NB4 (cell line): ENCODE measurements around the gene RNF182.
"Not testable (repeated sequence)": the region's sequence is repeated elsewhere in the genome, so short reads cannot be mapped to it uniquely, and the experiment has no call there.

Experiments
- MAX ChIP-seq: IDR thresholded peaks from 2 replicates; pipeline ENCODE4 v1.6.1; 2011; ENCODE audit warnings: low read depth, low read length
- MYC ChIP-seq: IDR thresholded peaks from 2 replicates; pipeline ENCODE4 v1.6.1; 2011; ENCODE audit warnings: low read depth, low read length
- POLR2A ChIP-seq: IDR thresholded peaks from 2 replicates; pipeline ENCODE4 v1.6.1; 2011; ENCODE audit warnings: mild to moderate bottlenecking; ENCODE audit not compliant: insufficient read length; ENCODE audit errors: extremely low read depth
- TF ChIP-seq, protein P1 (sequence below): IDR thresholded peaks from one replicate; pipeline ENCODE4 v1.5.1; 2012; ENCODE audit warnings: low read depth, low read length

DNA sequence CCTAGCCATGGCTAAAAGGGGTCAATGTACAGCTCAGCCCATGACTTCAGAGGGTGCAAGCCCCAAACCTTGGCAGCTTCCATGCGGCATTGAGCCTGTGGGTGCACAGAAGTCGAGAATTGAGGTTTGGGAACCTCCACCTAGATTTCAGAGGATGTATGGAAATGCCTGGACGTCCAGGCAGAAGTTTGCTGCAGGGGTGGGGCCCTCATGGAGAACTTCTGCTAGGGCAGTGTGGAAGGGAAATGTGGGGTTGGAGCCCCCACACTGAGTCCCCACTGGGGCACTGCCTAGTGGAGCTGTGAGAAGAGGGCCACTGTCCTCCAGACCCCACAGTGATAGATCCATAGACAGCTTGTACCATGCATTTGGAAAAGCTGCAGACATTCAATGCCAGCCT, 47.9 kb downstream of the RNF182 start:
- not testable (repeated sequence) for TF ChIP-seq POLR2A, MYC, MAX
- TF ChIP-seq, protein P1, sequence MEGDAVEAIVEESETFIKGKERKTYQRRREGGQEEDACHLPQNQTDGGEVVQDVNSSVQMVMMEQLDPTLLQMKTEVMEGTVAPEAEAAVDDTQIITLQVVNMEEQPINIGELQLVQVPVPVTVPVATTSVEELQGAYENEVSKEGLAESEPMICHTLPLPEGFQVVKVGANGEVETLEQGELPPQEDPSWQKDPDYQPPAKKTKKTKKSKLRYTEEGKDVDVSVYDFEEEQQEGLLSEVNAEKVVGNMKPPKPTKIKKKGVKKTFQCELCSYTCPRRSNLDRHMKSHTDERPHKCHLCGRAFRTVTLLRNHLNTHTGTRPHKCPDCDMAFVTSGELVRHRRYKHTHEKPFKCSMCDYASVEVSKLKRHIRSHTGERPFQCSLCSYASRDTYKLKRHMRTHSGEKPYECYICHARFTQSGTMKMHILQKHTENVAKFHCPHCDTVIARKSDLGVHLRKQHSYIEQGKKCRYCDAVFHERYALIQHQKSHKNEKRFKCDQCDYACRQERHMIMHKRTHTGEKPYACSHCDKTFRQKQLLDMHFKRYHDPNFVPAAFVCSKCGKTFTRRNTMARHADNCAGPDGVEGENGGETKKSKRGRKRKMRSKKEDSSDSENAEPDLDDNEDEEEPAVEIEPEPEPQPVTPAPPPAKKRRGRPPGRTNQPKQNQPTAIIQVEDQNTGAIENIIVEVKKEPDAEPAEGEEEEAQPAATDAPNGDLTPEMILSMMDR: not testable (repeated sequence)
